Putamen (tissue), 1 donor: ENCODE results near the gene TAS1R2.

Experiments used
- DNase-seq: peaks from one replicate; pipeline ENCODE4 v3.0.0-alpha.2; 2016; ENCODE audit warnings: low spot score

Gene TAS1R2

DNA sequence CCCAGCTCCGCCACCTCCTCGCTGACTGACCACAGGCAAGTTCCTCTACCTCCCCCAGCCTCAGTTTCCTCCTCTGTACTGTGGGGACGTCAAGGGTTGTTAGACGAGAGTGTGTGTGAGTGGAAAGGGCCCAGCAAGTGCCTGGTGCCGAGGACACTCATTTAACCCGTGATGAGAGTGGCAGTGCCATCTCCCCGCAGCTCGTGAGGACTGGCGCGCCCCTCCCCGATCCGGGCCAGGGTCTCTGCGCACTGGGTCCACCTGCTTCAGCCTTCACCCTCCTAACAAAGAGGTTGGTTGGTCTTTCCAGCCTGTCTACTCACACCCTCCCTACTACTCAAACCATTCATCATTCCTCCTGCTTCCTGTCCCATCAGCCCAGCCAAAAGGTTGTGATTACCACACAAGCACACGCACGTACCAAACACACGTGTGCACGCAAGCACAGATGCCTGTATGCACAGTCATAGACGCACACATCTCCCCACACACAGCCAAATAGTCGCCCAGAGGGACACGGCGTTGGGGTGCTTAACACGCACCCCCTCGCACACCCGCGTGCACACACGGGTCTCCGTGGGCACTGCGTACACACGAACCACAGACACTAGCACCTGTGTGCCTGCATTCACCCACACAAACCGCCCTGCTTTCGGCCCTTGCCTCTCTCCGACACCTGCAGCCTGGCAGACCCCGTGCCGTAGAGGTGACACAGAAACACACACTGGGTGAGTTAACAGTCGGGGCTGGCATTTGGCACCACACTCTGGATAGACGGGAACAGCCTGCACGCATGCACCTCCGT is 39.3 kb downstream of the TAS1R2 start:
- DNase-seq, result no peak

DNA sequence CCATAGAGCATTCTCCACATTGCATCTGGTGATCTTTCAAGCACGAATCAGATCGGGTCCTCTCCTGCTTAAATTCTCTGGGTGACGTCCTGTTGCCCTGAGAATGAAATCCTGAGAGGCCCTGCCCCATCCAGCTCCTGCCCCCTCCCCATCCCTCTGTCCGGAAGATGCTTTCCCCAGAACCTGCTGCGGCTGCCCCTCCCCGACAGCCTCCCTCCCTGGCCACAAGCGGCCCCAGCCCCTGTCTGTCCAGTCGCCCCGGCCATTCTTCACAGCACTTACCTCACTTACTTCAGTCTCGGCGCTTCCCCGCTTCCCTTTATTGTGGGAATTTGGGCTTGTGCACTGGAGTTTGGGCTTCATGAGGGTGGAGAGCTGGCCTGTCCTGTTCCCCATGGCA is 40.3 kb downstream of the TAS1R2 start:
- DNase-seq, result no peak

DNA sequence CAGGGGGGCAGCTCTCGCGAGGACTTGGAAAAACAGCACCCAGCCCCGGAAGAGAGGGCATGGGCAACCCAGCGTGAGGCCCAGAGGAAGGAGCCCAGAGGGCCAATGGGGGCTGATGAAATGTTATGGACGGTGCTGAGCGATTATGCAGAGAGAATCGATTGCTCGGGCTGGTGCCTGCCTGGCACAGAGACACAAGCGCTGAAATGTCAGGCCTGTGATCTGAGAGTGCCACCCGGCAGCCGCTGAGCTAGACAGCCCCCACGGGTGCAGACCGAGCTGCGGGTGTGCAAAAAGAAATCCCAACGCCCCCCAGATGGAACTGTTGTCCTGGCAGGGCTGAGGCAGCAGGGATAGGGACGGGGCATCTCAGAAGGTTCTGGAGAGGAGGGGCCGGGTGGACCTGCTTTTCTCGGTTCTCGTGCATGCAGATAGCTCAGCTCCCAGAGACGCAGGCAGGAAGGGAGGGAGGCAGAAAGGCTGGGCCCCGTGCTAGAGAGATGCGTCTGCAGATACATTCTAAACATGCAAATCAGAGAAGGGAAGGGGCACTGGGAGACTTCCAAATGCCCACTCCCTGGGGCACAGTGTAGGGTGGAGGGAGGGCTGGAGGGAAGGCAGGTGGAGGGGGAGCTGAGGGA is 41.5 kb downstream of the TAS1R2 start:
- DNase-seq, result no peak

DNA sequence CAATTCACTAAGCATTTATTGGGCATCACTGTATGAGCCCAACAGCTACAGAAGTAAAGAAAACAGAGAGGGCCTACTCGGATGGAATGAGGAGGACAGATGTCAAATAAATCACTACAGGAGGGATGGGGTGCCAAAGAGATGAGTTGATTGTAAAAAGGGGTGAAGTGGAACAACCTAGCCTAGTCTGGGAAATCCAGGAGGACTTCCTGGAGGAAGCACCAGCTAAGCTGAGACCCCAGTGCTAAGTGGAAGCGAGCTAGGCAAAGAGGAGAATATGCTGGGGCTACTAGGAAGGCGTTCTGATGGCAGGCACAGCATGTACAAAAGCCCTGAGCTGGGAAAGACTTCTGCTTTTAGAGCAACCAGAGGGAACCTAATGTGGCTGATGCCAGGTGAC is 42.1 kb downstream of the TAS1R2 start:
- DNase-seq, result no peak

DNA sequence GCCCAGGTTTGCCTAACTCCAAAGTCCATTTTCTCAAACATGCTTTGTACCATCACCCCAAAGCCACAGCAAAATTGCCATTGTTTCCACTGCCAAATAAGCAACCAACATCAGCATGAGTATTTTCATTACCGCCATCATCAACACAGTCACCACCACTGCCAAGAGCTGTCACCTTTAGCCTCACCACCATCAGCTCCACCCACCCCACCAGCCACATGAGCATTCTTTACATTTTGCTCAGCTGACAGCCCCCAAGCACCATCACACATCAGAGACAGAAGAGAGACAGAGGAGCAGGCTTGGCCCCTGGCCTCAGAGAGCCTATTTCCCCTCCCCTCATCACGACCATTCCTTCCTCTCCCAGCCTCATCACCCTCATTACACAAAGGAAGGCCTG is 42.7 kb downstream of the TAS1R2 start:
- DNase-seq, result no peak

DNA sequence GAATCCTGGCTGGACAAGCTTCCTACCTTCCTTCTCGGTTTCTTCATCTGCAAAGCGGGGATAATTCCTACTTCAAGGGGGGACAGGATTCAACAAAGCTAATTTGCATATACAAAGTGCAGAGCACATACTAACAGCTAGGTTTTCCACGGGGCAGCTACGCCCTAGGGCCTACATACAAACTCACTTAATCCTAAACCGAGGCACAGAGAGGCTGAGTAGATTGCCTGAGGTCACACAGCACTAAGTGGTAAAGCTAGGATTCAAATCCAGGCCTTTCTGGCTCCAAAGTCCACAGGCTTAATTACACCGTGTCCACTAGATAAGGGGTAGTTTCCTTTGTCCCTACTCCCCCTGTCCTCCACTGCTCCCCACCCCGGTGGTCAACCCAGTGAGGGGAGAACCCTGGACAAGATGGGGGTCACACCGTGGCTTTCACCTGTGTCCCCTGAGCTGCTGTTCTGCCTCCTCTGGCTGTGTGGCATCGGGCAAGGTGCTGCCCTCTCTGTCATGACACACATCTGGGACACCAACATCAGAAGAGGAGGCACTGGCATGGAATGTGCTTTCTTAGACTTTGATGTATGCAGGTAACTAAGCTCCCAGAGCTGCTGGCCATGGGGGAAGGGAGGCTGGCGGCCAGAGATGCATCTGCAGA is 44.5 kb downstream of the TAS1R2 start:
- no peak for DNase-seq

DNA sequence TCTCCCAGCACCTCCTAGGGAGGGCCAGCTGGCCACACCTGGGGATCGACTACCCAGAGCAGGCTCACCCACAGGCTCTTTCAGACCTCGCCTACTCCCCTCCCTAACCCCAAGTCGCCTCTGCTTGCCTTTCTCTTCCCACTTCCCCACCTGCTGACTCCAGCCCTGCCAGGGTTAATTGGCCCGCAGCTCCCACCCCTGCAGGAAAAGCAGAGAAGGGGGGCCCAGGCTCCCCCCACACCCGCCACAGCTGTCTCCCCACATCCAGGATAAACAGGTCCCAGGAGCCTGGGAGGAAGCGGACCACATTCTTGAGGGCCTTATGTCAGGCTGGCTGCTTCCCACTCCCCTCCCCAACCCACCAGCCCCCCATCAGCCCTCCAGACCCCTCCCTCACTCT is 45.0 kb downstream of the TAS1R2 start:
- no peak for DNase-seq

DNA sequence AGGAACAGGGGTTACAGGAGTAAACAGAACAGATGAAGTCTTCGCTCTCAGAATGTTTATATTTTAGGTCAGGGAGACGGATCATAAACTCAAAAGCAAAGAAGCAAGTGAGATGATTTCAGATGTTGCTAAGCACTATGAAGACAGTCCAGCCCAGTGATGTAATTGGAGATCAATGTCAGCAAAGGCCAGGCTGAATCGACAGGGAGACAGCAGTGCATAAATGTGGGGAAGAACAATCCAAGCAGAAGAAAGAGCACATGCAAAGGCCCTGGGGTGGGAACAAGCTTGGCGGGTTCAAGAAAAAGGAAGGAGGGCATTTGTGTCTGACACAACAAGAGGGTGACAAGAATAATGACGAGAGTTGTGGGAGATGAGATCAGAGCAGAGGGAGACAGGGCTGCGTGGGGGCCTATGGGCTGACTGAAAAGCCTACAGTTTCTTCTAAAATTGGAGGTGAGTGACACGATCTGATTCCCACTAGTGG is 47.0 kb downstream of the TAS1R2 start:
- no peak for DNase-seq

DNA sequence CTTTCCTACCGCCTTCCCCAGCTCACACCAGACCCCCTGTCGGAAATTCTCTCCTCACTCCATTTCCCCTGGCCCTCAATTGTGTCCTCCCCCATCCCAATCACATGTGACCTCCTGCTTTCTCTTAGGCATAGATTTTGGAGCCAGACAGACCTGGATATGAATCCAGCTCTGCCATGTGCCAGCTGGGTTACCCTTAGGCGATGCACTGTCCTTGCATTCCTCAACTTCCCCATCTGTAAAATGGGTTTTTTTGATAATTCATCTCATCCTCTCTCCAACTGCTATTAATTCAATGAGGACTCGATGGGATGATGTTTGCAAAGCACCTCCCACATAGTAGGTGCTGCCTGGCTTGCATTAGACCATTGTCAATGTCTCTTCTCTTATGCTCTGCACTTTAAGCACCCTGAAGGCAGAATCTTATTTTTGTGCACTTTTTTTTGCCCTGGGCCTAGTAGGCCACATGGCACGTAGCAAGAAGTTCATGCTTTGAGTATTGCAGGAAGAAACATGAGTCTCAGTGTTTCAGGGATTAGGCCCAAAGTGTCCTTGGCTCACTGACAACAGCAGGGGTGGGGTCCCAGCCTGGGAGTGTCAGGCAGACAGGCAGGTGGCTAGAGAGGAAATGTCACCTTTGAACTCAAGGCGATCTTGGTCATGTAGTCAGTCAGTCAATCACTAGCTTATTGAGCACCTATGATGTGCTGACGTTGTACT is 47.6 kb downstream of the TAS1R2 start:
- DNase-seq, result no peak

DNA sequence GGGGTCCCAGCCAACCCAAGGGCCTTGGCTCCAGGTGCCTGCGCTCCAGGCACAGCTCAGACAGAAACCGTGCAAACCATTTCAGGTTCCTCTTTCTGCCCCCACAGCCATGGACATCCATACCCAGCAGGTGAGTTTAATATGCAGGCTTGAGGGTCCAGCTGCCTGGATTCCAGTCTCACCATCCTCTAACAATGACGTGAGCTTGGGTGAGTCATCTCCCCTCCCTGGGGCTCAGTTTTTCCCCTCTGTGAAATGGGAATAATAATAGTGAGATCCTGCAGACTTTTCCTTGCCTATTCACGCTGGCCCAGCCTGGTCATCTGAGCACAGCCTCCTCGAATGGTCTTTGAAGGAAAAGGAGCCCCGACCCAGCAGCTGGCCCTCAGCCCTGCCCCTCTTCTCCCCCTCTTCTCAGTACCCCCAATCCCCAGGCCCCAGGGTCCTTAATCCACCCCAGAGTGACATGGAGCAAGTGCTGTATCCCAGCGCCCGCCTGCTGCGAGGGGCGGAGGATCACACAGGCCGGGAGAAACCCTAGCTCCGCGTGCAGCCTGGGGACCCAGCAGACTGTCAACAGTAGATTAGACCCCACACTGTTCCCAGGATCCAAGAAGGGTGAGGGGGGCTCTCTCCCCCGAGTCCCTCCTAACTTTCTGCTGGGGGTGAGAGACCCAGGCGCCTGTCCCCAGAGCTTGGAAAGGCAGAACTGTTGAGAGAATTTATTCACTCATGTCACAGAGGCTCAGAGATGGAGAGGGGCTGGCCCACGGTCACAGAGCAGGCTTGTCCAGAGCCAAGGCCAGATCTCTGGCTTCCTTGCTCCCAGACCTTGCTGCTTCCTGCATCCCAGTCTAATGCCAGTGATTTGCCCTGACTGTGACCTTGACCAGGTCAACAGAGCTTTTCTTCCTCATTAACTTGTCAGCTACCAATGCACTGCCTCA is 49.2 kb downstream of the TAS1R2 start:
- DNase-seq, result no peak

DNA sequence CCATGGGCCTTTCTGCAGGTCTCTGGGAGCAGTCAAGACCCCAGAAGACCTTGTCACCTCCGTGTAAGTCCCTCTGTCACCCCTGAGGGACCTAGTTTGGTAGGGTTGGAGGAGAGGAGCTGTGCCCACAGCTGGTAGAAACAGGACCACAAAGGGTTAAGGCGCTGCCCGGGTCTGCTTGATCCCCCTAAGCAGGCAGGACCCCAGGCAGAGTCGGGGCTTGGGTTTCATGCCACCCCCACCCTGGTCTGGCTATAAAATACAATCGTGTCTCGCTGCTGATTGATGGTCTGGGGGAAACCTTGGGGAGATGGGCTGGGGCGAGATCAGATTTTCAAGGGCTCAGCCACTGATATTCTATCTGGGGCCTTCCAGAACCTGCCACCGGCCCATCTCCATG is 50.9 kb downstream of the TAS1R2 start:
- no peak for DNase-seq

DNA sequence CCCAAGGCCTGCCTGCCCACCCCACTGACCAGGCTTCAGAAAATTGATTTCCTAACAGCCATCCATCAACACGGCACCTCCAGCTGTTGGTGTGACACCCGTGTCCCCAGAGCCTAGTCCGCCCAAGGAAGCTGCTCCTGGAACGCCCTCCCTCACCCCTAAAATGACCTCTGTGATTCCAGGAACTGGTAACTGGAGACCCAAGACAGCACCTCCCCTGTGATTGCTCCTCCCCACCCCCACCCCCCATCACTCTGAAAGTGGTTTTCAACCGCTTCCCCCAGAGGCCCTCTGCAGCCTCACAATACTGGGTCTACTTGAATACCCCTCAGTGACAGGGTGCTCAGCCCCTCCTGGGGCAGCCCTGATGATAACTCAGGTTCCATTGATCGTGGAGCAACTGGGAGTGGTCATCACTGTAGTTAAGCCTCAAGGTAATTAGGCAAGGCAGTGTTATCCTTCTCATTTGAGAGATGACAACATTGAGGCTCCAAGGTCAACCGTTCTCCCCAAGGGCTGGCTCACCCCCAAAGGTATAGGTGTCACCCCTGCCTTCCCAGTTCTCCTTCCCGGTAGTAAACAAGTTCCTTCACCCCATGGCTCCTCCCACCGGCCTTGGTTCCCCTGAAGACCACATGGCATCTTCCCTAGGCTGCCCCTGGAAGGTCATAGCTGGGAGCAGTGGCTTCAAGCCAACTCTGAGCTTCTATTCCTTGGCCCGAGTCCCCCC is 52.0 kb downstream of the TAS1R2 start:
- no peak for DNase-seq

DNA sequence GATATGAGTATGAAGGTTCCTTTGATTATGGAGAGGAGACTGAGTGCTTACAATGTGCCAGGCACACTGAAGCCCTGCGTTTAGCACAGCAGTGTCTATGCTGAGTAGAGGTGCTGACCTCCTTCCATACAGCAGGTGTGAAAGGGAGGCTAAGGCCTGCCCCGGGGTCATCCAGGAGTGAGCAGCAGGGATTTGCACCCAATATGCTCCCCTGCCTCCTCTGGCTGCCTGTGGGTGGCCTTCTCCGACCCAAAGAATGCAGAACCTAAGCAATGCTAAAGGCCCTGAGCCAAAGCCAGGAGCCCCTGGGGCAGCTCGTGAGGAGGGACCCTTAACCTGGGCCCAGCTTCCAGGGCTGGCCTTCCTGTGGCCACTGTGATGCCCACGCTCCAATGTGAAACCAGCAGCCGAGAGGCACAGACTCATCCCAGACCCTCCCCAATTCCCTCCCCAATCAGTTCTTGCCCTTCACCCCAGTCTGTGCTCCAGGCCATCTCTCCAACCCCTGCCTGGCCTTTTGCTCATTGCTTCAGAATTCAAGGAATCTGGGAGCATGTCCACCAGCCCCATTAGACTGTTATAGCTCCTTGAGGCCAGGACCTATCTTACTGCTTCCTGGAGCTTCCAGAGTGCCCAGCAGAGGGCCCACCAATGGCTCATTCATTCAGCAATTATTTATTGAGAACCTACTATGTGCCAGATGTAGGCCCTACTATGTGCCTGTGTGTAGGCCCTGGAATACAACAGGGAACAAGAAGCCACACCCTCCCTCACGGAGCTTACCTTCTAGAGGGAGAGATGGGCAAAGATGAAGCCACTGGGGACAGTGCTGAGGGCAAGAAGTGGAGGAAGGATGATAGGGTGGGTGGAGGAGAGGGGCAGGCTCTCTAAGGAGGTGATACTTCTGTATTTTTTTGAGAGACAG is 53.3 kb downstream of the TAS1R2 start:
- no peak for DNase-seq

DNA sequence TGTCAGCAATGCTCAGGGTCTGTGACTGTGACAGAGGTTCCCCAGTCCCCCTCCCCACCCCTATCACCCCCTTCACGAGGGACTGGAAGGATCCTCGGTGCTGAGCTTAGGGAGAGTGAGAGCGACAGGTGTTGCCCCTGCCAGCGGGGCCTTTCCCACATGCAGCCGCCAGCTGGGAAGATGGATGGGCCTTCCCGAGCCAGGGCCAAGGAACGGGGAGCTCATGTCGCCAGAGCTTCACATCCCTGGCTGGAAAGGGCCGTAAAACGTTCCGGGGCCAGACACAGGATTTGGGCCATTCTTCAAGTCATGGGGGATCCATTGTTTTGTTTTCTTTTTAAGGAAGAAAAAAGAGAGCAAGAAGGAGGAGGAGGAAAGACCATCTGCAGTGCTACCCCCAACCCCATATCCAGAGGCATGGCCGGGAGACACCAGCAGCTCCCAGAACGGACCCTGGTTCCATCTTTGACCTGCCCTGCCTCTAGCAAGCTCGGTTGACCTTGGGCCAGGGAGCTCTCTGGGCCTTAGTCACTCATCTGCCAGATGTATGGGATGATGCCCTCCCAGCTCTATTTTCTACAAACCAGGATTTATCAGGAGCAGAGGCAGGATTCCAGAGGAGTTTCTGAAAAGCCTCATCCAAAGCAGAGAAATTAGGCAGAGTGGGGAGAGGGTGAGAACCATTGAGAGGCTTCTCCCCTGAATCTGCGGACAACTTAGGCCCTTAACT is 54.1 kb downstream of the TAS1R2 start:
- DNase-seq, result no peak

DNA sequence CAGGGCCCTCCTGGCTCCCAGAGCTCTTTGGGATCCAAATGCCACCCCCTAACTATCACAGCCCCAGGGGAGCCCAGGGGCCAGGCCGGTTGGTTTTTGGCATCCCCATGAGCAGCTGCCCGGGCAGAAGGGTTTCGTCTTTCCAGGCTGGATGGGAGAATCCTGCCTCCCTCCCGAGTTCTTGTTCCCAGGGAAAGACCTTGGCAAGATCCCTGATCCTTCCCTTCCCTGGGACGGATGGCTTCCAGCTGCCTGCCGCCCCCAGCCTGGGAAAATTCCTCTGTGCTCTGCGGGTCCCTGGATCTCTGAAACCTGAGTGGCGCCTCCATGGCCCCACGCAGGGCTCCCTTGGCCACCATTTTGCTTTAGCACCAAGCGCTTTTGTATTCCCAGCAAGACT is 55.6 kb downstream of the TAS1R2 start:
- DNase-seq, result no peak

DNA sequence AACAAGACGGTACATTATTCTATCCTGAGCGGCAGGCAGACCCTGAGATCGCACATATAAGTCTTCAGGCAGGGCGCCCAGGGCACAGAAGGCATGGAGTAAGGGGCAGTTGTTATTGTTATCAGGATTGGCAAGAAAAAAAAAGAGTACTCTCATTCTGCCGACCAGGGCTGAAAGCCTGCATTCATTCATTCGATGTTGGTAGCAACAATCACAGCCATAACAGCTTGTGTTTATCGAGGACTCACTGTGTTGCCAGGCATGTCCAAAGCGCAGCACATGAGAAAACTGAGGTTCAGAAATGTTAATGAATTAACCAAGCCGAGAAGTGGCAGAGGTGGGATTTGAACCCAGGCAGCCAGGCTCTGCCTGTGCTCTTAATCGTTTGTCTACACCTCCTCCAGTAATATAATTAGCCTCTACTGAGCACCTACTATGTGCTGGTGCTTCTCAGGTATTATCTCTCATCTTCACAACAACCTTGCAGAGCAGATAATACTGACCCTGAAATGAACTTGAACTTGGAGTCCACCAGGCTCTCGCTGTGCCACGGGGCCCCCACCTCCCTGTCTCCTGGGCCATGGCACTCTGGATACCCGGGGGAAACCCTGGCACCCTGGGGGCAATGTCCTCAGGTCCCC is 56.2 kb downstream of the TAS1R2 start:
- DNase-seq, result no peak

DNA sequence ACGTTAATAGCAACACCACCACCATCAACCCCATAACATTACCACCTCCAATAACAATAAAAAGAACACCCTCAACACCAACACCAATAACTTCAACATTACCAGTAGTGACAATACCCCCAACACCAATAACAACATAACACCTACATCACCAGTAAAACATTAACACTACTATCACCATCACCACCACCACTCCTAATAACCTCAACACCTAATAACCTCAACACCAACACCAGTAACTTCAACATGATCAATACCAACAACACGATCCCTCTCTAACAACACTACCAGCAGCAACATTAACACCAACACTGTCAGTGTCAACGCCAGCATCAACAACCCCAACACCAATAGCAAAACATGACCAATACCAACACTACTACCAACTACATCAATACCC is 57.2 kb downstream of the TAS1R2 start:
- no peak for DNase-seq

DNA sequence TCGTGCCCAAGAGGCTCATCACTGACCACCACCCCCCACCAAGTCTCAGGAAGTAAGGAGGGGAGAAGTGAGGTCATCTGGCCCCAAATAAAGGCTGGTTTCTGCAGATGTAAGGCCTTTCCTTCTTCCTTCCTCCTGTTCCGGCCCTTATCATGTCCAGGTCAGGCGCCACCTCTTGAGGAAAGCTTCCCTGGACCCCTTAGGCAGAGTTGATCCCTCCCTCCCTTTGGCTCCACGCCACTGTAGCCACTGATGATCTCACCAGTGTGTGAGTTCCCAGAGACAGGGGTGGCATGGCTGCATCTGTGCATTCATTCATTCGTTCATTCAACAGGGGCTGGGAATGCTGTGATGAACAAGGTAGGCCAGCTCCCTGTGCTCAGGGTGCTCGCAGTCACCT is 59.2 kb downstream of the TAS1R2 start:
- DNase-seq, result no peak
